ENCODE results near the gene SLC17A5.
"Not testable (repeated sequence)": the region's sequence is repeated elsewhere in the genome, so short reads cannot be mapped to it uniquely, and the experiment has no call there.

The SLC17A5 gene

DNA sequence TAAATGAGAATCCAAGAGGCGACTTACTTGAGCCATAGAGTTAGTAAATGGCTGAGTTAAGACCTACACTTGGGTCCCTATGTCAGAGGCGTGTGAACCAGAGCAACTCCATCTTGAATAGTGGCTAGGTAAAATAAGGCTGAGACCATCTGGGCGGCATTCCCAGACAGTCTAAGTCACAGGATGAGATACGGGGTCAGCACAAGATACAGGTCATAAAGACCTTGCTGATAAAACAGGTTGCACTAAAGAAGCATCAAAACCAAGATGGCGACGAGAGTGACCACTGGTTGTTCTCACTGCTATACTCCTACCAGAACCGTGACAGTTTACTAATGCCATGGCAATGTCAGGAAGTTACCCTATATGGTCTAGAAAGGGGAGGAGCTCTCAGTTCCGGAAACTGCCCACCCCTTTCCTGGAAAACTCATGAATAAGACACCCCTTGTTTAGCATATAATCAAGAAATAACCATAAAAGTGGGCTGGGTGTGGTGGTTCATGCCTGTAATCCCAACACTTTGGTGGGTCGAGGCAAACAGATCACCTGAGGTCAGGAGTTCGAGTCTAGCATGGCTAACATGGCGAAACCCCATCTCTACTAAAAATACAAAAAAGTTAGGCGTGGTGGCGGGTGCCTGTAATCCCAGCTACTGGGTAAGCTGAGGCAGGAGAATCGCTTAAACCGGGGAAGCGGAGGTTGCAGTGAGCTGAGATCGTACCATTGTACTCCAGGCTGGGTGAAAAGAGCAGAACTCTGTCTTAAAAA, 89.0 kb downstream of the SLC17A5 start:
- Histone ChIP-seq H3K27ac (ENCODE audit: low read depth, low read length) (no peak overlapping the region), H3K9me3 (ENCODE audit: control insufficient read depth, insufficient read depth, low read length) (no peaks in the 10 kb centered on the region), H3K27me3 (ENCODE audit: control insufficient read depth, insufficient read depth, low read length) (no peaks in the 10 kb centered on the region), H3K36me3 (ENCODE audit: control insufficient read depth, insufficient read depth, low read length) (no peaks in the 10 kb centered on the region), H3K4me1 (ENCODE audit: control insufficient read depth, insufficient read depth, low read length) (peaks cover 27% of the 10 kb centered on the region), H3K9ac (ENCODE audit: low read depth, low read length) (no peak overlapping the region), H3K4me3 (ENCODE audit: low read depth, low read length) (no peak overlapping the region)

DNA sequence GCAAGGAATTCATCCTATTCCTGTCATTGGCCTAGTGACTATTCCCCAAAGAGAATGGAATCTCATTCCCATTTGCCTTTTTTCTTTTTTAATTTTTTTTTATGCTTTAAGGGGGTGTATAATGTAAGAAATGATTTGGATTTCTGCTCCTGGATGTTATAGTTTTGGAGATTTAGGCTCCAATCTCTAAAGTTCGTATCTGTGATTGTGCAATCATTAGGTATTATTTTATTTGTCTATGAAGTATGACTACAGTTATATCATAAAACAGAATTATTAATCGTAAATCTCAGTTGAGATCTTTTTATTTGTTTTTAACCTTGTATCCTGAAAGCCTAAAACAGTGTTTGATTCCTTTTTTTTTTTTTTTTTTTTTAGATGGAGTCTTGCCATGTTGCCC, 91.2 kb downstream of the SLC17A5 start:
- H3K4me3 ChIP-seq (ENCODE audit: low read depth, low read length): no peak overlapping the region
- H3K9me3 ChIP-seq (ENCODE audit: control insufficient read depth, insufficient read depth, low read length): no peaks in the 10 kb centered on the region

DNA sequence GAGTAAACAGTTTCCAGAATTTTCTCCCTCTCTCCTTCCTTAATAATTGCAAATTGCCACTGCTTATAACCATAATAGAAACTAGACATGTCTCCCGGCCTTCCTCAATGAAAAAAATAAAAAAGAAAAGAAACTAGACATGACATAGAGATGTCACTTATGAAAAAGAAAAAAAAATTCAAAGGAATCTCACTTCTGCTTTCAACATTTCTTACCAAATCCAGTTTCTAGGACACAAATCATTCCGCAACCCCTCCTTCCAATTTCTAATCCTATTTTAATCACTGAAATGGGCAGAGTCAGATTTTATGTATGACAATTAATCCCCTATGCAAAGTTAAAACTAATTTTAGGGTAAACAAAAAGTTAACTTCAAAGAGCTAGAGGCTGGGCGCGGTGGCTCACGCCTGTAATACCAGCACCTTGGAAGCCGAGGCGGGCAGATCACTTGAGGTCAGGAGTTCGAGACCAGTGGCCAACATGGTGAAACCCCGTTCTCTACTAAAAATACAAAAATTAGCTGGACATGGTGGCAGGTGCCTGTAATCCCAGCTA, 92.9 kb downstream of the SLC17A5 start:
- H3K4me3 ChIP-seq (ENCODE audit: low read depth, low read length): no peak overlapping the region
- no peak overlapping the region for H3K9ac ChIP-seq (ENCODE audit: low read depth, low read length)
- H3K4me1 ChIP-seq (ENCODE audit: control insufficient read depth, insufficient read depth, low read length): peaks cover 20% of the 10 kb centered on the region
- H3K27ac ChIP-seq (ENCODE audit: low read depth, low read length): peak overlapping the region; percentile 21
- H3K27me3 ChIP-seq (ENCODE audit: control insufficient read depth, insufficient read depth, low read length): no peaks in the 10 kb centered on the region
- no peaks in the 10 kb centered on the region for H3K9me3 ChIP-seq (ENCODE audit: control insufficient read depth, insufficient read depth, low read length)
- no peaks in the 10 kb centered on the region for H3K36me3 ChIP-seq (ENCODE audit: control insufficient read depth, insufficient read depth, low read length)

More for the DNA sequence above, 91.2 kb downstream of the SLC17A5 start:
- H3K36me3 ChIP-seq (ENCODE audit: control insufficient read depth, insufficient read depth, low read length): no peaks in the 10 kb centered on the region
- H3K4me1 ChIP-seq (ENCODE audit: control insufficient read depth, insufficient read depth, low read length): peaks cover 31% of the 10 kb centered on the region
- H3K27me3 ChIP-seq (ENCODE audit: control insufficient read depth, insufficient read depth, low read length): no peaks in the 10 kb centered on the region
- H3K27ac ChIP-seq (ENCODE audit: low read depth, low read length): no peak overlapping the region
- no peak overlapping the region for H3K9ac ChIP-seq (ENCODE audit: low read depth, low read length)

DNA sequence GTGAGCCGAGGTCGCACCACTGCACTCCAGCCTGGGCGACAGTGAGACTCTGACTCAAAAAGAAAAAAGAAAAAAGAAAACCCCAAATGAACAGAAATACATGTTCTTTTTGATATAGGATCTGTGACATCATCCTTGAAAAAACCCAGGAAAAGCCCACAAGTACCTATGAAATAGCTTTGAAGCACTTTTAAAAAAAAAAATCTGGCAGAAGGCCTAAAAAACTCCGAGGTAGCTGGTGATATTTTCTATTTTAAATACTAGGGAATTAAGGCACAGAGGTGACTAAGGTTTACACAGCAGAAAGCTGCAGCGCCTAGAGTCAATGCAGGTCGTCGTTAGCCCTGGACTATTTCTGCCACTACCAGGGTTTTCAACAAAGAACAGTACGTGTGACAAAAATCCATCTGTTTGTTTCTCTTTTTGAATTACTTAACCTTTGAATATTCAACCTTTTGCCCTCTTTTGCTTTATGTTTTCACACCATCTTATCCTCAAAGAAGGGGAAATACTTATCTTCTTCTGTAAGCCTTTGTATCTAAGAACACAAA, 93.5 kb downstream of the SLC17A5 start:
- Histone ChIP-seq H3K9me3 (ENCODE audit: control insufficient read depth, insufficient read depth, low read length) (no peaks in the 10 kb centered on the region), H3K27me3 (ENCODE audit: control insufficient read depth, insufficient read depth, low read length) (no peaks in the 10 kb centered on the region), H3K4me3 (ENCODE audit: low read depth, low read length) (no peak overlapping the region), H3K36me3 (ENCODE audit: control insufficient read depth, insufficient read depth, low read length) (no peaks in the 10 kb centered on the region), H3K4me1 (ENCODE audit: control insufficient read depth, insufficient read depth, low read length) (peaks cover 14% of the 10 kb centered on the region), H3K27ac (ENCODE audit: low read depth, low read length) (peak overlapping the region; percentile 21), H3K9ac (ENCODE audit: low read depth, low read length) (no peak overlapping the region)

DNA sequence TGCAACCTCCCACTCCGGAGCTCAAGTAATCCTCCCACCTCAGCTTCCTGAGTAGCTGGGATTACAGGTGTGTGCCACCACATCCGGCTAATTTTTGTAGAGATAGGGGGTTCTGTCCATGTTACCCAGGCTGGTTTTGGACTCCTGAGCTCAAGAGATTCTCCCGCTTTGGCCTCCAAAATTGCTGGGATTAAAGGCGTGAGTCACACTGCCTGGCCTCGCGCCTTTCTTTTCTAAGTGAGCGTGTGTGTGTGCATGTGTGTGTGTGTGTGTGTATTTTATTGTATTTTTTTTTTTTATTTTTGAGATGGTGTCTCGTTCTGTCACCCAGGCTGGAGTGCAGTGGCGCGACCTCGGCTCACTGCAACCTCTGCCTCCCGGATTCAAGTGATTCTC, 94.4 kb downstream of the SLC17A5 start:
- not testable (repeated sequence) for H3K4me3 ChIP-seq (ENCODE audit: low read depth, low read length); H3K27me3 ChIP-seq (ENCODE audit: control insufficient read depth, insufficient read depth, low read length); H3K27ac ChIP-seq (ENCODE audit: low read depth, low read length); H3K9ac ChIP-seq (ENCODE audit: low read depth, low read length); H3K36me3 ChIP-seq (ENCODE audit: control insufficient read depth, insufficient read depth, low read length); H3K9me3 ChIP-seq (ENCODE audit: control insufficient read depth, insufficient read depth, low read length)
- H3K4me1 ChIP-seq (ENCODE audit: control insufficient read depth, insufficient read depth, low read length): peaks cover 13% of the 10 kb centered on the region

DNA sequence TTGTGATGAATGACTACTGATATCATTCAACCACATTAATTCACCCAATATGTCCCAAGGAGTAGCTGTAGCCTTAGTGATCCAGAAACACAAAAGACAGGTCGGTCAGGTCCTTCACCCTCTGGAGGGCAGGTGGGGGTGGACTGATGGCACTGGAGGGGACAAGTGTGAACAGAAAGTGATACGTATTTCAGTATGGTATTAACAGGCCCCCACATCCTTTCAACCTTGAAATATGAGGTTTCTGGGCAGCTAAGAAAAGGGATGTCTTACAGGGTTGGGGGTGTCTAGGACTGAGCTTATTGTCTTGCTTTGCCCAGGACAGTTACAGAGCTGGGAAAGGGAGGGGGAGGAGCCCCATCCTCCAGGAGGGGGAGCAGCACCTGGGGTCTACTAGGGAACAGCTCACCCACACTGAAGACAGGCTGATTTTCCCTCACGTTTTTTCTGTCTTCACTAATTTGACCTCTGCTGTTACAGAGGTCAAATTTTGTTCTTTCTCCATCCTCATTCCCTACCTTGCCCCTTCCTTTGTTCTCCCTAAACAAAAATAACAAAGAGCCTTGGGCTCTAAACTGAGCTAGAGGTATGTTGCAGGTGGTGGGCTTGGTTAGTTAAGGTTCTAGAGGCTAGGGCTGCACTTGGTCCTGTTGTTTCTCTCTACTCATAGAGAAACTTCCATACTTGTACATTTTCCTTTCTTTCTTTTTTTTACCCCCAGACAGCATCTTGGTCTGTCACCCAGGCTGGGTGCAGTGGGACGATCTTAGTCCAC, 95.0 kb downstream of the SLC17A5 start:
- Histone ChIP-seq H3K4me3 (ENCODE audit: low read depth, low read length) (no peak overlapping the region), H3K4me1 (ENCODE audit: control insufficient read depth, insufficient read depth, low read length) (peaks cover 13% of the 10 kb centered on the region), H3K27ac (ENCODE audit: low read depth, low read length) (no peak overlapping the region), H3K36me3 (ENCODE audit: control insufficient read depth, insufficient read depth, low read length) (no peaks in the 10 kb centered on the region), H3K9ac (ENCODE audit: low read depth, low read length) (no peak overlapping the region), H3K27me3 (ENCODE audit: control insufficient read depth, insufficient read depth, low read length) (no peaks in the 10 kb centered on the region), H3K9me3 (ENCODE audit: control insufficient read depth, insufficient read depth, low read length) (no peaks in the 10 kb centered on the region)

DNA sequence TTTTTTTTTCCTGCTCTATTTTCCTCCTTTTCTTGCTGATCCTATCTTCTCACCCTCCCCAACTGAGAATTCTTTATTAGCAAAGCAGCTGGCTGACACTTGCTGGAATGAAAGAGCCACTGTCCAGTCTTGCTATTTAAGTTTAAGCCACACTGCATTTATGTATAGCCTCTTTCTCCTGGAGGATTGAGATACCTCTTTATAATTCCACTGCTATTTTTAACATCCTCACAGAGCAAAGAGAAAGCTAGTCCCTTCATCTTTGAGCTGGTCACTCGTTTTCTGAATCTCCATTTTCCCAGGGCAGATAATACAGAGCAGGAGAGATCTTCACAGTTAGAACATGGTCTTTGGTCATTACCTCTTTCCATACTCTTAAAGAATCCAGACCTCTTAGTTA, 97.0 kb downstream of the SLC17A5 start:
- no peaks in the 10 kb centered on the region for H3K36me3 ChIP-seq (ENCODE audit: control insufficient read depth, insufficient read depth, low read length)
- no peaks in the 10 kb centered on the region for H3K9me3 ChIP-seq (ENCODE audit: control insufficient read depth, insufficient read depth, low read length)
- peaks cover 13% of the 10 kb centered on the region for H3K4me1 ChIP-seq (ENCODE audit: control insufficient read depth, insufficient read depth, low read length)
- H3K4me3 ChIP-seq (ENCODE audit: low read depth, low read length): no peak overlapping the region
- no peaks in the 10 kb centered on the region for H3K27me3 ChIP-seq (ENCODE audit: control insufficient read depth, insufficient read depth, low read length)
- no peak overlapping the region for H3K9ac ChIP-seq (ENCODE audit: low read depth, low read length)
- H3K27ac ChIP-seq (ENCODE audit: low read depth, low read length): no peak overlapping the region

DNA sequence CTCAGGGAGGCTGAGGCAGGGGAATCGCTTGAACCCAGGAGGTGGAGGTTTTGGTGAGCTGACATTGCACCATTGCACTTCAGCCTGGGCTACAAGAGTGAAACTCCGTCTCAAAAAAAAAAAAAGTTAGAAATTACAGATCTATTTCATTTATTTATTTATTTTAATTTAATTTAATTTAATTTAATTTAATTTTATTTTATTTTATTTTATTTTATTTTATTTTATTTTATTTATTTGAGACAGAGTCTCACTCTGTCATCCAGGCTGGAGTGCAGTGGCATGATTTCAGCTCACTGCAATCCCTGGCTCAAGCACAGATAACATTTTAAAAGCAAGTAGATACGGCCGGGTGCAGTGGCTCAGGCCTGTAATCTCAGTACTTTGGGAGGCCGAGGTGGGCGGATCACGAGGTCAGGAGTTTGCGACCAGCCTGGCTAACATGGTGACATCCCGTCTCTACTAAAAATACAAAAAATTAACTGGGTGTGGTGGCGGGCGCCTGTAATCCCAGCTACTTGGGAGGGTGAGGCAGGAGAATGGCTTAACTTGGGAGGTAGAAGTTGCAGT, 98.3 kb downstream of the SLC17A5 start:
- not testable (repeated sequence) for H3K4me3 ChIP-seq (ENCODE audit: low read depth, low read length); H3K9me3 ChIP-seq (ENCODE audit: control insufficient read depth, insufficient read depth, low read length); H3K27me3 ChIP-seq (ENCODE audit: control insufficient read depth, insufficient read depth, low read length); H3K4me1 ChIP-seq (ENCODE audit: control insufficient read depth, insufficient read depth, low read length); H3K27ac ChIP-seq (ENCODE audit: low read depth, low read length); H3K9ac ChIP-seq (ENCODE audit: low read depth, low read length); H3K36me3 ChIP-seq (ENCODE audit: control insufficient read depth, insufficient read depth, low read length)

DNA sequence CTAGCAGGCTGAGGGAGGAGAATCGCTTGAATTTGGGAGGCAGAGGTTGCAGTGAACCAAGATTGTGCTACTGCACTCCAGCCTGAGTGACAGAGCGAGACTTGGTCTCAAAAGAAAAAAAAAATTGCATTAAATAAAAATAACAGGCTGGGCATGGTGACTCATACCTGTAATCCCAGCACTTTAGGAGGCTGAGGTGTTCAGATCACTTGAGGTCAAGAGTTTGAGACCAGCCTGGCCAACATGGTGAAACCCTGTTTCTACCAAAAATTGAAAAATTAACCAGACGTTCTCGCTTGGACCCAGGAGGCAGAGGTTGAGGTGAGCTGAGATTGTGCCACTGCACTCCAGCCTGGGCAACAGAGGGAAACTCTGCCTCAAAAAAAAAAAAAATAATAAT, 102.7 kb downstream of the SLC17A5 start:
- H3K9ac ChIP-seq (ENCODE audit: low read depth, low read length); H3K9me3 ChIP-seq (ENCODE audit: control insufficient read depth, insufficient read depth, low read length); H3K4me3 ChIP-seq (ENCODE audit: low read depth, low read length); H3K36me3 ChIP-seq (ENCODE audit: control insufficient read depth, insufficient read depth, low read length); H3K27ac ChIP-seq (ENCODE audit: low read depth, low read length); H3K4me1 ChIP-seq (ENCODE audit: control insufficient read depth, insufficient read depth, low read length); H3K27me3 ChIP-seq (ENCODE audit: control insufficient read depth, insufficient read depth, low read length): not testable (repeated sequence)

DNA sequence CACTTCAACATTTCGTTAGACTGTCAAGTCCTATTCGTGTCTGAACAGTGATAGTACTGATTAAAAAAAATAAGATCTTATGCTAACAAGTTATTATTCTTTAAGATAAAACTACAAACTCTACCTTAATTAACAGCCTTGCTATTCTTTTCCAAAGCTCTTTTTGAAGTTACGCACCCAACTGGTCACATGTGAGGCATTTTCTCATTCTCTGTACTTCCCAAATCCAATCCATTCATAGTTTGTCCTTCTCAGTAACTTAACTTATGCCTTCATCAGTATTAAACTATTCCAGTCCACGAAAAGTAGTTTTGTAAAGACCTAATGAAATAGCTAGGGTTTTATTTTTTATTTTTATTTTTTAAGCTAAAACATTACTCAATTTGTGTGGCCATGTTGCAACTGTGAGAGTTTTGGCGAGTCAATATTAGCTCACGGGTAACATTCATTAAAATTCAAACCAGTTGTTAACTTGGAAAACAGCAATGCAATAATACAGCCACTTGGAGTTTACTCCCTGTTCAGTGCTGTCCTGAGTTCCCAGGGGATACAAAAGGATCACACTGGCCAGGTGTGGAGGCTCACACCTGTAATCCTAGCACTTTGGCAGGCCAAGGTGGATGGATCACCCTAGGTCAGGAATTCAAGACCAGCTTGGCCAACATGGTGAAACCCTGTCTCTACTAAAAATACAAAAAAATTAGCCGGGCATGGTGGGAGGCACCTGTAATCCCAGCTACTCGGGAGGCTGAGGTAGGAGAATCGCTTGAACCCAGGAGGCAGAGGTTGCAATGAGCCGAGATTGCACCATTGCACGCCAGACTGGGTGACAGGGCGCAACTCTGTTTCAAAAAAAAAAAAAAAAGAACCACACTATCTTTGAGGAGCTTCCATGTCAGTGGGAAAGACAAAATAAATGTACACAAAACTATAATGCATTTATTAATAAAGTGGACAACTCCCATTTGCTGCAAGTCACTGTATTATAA, 105.0 kb downstream of the SLC17A5 start:
- no peaks in the 10 kb centered on the region for H3K36me3 ChIP-seq (ENCODE audit: control insufficient read depth, insufficient read depth, low read length)
- H3K9me3 ChIP-seq (ENCODE audit: control insufficient read depth, insufficient read depth, low read length): no peaks in the 10 kb centered on the region
- H3K9ac ChIP-seq (ENCODE audit: low read depth, low read length): no peak overlapping the region
- no peak overlapping the region for H3K4me3 ChIP-seq (ENCODE audit: low read depth, low read length)
- H3K27me3 ChIP-seq (ENCODE audit: control insufficient read depth, insufficient read depth, low read length): no peaks in the 10 kb centered on the region
- no peak overlapping the region for H3K27ac ChIP-seq (ENCODE audit: low read depth, low read length)
- H3K4me1 ChIP-seq (ENCODE audit: control insufficient read depth, insufficient read depth, low read length): no peaks in the 10 kb centered on the region
